Measurements from ENCODE around the gene UBXN11. TPM values are rescaled to one million over a fixed set of nuclear protein-coding genes. Genes with fewer than 3 reads are reported as not detected.
A peak's percentile ranks its signal among the peaks of the same experiment; 100 is the strongest.

Gene UBXN11
- total RNA-seq, 1 donor from 2014 or later = 9.4 TPM

GRCh38 chr1:26305667-26306289, 658 bp downstream of the UBXN11 start:
- Histone ChIP-seq H3K4me3 (ENCODE audit: low read depth, low read length) (peak overlapping the region; percentile 92), H3K36me3 (ENCODE audit: control insufficient read depth, insufficient read depth, low read length) (no peaks in the 10 kb centered on the region), H3K27me3 (ENCODE audit: control insufficient read depth, insufficient read depth, low read length) (no peaks in the 10 kb centered on the region)
- TF ChIP-seq, protein P1, sequence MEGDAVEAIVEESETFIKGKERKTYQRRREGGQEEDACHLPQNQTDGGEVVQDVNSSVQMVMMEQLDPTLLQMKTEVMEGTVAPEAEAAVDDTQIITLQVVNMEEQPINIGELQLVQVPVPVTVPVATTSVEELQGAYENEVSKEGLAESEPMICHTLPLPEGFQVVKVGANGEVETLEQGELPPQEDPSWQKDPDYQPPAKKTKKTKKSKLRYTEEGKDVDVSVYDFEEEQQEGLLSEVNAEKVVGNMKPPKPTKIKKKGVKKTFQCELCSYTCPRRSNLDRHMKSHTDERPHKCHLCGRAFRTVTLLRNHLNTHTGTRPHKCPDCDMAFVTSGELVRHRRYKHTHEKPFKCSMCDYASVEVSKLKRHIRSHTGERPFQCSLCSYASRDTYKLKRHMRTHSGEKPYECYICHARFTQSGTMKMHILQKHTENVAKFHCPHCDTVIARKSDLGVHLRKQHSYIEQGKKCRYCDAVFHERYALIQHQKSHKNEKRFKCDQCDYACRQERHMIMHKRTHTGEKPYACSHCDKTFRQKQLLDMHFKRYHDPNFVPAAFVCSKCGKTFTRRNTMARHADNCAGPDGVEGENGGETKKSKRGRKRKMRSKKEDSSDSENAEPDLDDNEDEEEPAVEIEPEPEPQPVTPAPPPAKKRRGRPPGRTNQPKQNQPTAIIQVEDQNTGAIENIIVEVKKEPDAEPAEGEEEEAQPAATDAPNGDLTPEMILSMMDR (IDR thresholded peaks at IDR 0.05; ENCODE audit: insufficient read depth, low read length, poor library complexity, severe bottlenecking) = no peak
- no peak for DNase-seq (ENCODE audit: low read depth)

DNA sequence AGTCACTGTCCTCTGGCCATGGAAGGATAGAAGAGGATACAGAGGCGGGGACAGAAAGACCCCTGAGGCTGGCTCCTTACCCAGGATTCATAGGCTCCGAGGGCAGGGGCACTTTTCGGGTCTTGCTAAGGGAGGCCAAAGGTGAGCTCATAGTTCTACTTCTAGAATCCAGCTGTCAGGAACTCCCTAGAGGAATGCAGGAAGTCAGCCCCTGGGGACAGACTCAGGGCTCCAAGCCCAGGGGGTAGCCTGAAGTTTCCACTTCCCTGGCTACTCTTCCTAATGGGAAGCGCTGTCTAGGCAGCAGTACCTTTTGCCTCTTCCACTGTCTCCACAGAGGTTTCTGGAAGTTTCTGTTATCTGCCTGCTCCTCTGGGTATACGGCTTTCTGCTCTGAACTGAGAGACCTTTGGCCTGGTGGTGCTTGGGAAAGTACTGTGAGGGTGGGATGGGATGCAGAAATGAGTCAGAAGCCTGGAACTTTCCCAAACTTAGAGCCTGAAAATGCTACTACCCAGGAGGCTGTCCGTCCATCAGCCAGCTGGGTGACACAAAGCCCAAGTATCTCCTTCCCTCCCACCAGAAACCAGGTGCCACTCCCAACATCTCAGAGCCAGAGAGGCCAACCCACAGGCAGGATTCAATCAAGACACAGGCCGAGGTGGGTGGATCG, 3.6 kb downstream of the UBXN11 start:
- Histone ChIP-seq H3K27me3 (ENCODE audit: control insufficient read depth, insufficient read depth, low read length) (no peaks in the 10 kb centered on the region), H3K36me3 (ENCODE audit: control insufficient read depth, insufficient read depth, low read length) (no peaks in the 10 kb centered on the region), H3K4me3 (ENCODE audit: low read depth, low read length) (no peak overlapping the region)
- TF ChIP-seq, protein P1 (IDR thresholded peaks at IDR 0.05; ENCODE audit: insufficient read depth, low read length, poor library complexity, severe bottlenecking) = no peak
- no peak for DNase-seq (ENCODE audit: low read depth)

DNA sequence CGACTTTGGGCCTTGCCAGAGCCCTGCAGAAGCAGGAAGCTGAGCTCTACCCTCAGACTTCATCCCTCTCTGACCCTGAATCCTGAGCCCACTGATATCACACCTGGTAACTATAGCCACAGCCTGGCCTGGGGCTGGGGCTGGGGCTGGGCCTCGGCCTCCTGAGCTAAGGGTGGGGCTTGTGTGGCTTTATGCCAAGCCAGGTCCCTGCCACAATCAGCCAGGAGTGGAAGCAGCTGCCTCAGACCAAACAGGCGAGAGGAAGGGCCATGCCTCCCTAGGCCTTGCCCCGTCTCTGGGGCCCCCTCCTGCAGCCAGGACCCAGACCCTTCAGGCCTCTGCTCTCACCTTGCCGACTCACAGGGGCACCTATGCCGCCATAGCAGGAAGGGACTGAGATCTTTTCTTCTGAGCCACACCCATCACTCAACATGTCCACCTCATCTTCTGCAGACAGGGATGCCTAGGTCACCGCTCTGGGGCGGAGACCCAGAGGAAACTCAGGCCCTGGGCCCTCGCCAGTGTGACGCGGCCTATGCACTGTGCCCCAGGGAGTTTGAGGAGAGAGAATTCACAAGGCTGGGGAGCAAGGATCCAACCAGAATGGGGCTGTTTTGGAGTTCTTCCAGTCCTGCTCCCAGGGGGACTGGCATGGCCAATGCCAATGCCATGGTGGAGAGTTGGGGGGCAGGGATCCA, 5.7 kb downstream of the UBXN11 start:
- no peak for DNase-seq (ENCODE audit: low read depth)
- TF ChIP-seq, protein P1 (IDR thresholded peaks at IDR 0.05; ENCODE audit: insufficient read depth, low read length, poor library complexity, severe bottlenecking) = no peak
- no peaks in the 10 kb centered on the region for H3K27me3 ChIP-seq (ENCODE audit: control insufficient read depth, insufficient read depth, low read length)
- H3K4me3 ChIP-seq (ENCODE audit: low read depth, low read length) = no peak overlapping the region
- H3K36me3 ChIP-seq (ENCODE audit: control insufficient read depth, insufficient read depth, low read length) = no peaks in the 10 kb centered on the region

GRCh38 chr1:26297791-26298124, 8.7 kb downstream of the UBXN11 start:
- TF ChIP-seq, protein P1 (IDR thresholded peaks at IDR 0.05; ENCODE audit: insufficient read depth, low read length, poor library complexity, severe bottlenecking) = no peak
- Histone ChIP-seq H3K36me3 (ENCODE audit: control insufficient read depth, insufficient read depth, low read length) (no peaks in the 10 kb centered on the region), H3K4me3 (ENCODE audit: low read depth, low read length) (no peak overlapping the region)

DNA sequence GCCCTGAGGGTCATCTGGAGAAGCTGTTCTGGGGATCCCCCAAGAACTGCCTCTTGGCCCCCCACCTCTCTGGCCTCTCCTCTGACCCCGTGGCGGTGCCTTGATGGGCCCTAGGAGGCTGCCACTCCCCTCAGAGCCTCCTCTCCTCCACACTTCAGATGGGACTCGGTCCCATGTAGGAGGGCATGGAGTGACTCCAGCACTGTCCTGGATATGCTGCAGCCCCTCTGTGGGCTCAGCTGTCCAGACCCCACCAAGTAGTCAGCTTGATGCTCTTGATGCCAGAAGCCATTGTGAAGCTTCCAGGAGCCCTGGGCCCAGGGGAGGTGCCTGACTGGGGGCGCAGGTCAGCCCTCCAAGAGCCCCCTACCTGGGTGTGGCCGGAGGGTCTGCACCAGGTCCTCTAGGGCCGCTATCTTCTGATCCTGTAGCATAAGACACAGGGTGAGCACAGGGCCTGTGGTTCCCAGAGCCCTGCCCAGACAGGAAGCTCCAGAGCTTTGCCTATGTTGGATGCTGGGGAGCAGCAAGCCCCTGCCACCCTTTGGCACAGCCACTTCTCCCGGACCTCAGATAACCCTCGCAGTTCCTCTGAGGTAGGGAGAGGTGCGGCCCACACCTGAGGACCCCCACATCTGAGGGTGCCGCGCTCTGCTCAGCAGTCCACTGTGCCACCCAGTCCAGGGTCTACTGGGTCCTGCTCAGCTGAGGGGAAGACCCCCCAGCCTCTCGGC, 9.2 kb downstream of the UBXN11 start:
- DNase-seq (ENCODE audit: low read depth) = no peak
- H3K4me3 ChIP-seq (ENCODE audit: low read depth, low read length) = no peak overlapping the region
- H3K27me3 ChIP-seq (ENCODE audit: control insufficient read depth, insufficient read depth, low read length) = no peaks in the 10 kb centered on the region
- no peaks in the 10 kb centered on the region for H3K36me3 ChIP-seq (ENCODE audit: control insufficient read depth, insufficient read depth, low read length)
- TF ChIP-seq, protein P1 (IDR thresholded peaks at IDR 0.05; ENCODE audit: insufficient read depth, low read length, poor library complexity, severe bottlenecking) = no peak

More at GRCh38 chr1:26297791-26298124, 8.7 kb downstream of the UBXN11 start:
- no peaks in the 10 kb centered on the region for H3K27me3 ChIP-seq (ENCODE audit: control insufficient read depth, insufficient read depth, low read length)
- no peak for DNase-seq (ENCODE audit: low read depth)

Data from kidney epithelial cell (primary cell).